Brain microvascular endothelial cell (primary cell): ENCODE measurements around the gene PACRG.
A peak's percentile ranks its signal among the peaks of the same experiment; 100 is the strongest.

Experiments
- DNase-seq: peaks from one replicate; pipeline ENCODE4 v3.0.0-alpha.2; 2020
- H3K27ac ChIP-seq: fragments of 250-450 bp; sonication (Bioruptor Pico); 2 replicates; pipeline ENCODE4 v1.5.1; 2020; ENCODE audit warnings: mild to moderate bottlenecking, moderate library complexity
- H3K27me3 ChIP-seq: fragments of 250-450 bp; sonication (Bioruptor Pico); replicated peaks from 2 replicates; pipeline ENCODE4 v1.5.1; 2020; ENCODE audit warnings: mild to moderate bottlenecking
- H3K36me3 ChIP-seq: fragments of 250-450 bp; sonication (Bioruptor Pico); replicated peaks from 2 replicates; pipeline ENCODE4 v1.5.1; 2020; ENCODE audit warnings: mild to moderate bottlenecking
- H3K4me3 ChIP-seq: 2 replicates; pipeline ENCODE4 v1.5.1; 2011; ENCODE audit warnings: low read depth, mild to moderate bottlenecking, control low read depth, low read length, moderate library complexity
- in situ Hi-C: cut with HindIII; loops from 2 replicates; pipeline ENCODE4 v1.10.0; 2017; ENCODE audit warnings: low sequenced_read_pairs, low pct_ligation_motif_present
- TF ChIP-seq, protein P1 (sequence below): IDR thresholded peaks from 2 replicates; pipeline ENCODE4 v1.5.1; 2011; ENCODE audit warnings: low read depth, mild to moderate bottlenecking, moderate library complexity, low read length, control low read depth, inconsistent platforms; ENCODE audit errors: missing control alignments

The PACRG gene

DNA sequence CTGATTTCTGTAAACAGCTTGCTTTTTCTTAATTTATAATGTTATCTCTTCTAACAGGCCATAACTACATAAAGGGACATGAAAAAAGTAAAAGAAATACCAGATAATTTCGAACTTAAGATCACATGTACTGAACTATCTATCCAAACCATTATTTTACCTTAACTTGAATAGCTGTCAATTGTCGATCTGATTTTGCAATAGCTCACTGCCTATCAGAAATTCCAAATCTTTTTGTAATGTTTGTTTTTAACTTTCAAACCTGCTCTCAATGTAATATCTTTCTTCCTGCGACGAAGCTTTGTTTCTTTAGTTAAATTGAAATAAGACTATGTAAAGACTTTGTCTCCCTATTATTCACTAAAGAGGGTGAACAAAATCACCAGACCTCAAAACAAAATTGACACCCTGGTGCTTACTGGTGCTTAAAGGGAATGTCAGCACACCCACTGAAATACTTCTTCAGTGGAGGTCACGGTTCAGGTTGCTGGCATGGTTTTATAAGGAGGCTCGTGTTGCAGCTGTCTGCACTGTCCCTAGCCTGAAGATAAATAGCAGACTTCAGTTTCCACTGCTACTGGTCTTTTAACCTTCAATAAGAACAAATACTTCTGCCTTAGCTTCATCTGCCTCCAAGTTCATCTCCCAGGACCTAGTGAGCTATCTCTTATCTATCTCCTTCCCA, 569.2 kb downstream of the PACRG start:
- H3K27me3 ChIP-seq = no peaks in the 10 kb centered on the region
- no peak for DNase-seq
- H3K27ac ChIP-seq = no peak overlapping the region
- TF ChIP-seq, protein P1, sequence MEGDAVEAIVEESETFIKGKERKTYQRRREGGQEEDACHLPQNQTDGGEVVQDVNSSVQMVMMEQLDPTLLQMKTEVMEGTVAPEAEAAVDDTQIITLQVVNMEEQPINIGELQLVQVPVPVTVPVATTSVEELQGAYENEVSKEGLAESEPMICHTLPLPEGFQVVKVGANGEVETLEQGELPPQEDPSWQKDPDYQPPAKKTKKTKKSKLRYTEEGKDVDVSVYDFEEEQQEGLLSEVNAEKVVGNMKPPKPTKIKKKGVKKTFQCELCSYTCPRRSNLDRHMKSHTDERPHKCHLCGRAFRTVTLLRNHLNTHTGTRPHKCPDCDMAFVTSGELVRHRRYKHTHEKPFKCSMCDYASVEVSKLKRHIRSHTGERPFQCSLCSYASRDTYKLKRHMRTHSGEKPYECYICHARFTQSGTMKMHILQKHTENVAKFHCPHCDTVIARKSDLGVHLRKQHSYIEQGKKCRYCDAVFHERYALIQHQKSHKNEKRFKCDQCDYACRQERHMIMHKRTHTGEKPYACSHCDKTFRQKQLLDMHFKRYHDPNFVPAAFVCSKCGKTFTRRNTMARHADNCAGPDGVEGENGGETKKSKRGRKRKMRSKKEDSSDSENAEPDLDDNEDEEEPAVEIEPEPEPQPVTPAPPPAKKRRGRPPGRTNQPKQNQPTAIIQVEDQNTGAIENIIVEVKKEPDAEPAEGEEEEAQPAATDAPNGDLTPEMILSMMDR = no peak
- H3K4me3 ChIP-seq = no peak overlapping the region
- H3K36me3 ChIP-seq = no peaks in the 10 kb centered on the region
- in situ Hi-C loops = no loop called here

DNA sequence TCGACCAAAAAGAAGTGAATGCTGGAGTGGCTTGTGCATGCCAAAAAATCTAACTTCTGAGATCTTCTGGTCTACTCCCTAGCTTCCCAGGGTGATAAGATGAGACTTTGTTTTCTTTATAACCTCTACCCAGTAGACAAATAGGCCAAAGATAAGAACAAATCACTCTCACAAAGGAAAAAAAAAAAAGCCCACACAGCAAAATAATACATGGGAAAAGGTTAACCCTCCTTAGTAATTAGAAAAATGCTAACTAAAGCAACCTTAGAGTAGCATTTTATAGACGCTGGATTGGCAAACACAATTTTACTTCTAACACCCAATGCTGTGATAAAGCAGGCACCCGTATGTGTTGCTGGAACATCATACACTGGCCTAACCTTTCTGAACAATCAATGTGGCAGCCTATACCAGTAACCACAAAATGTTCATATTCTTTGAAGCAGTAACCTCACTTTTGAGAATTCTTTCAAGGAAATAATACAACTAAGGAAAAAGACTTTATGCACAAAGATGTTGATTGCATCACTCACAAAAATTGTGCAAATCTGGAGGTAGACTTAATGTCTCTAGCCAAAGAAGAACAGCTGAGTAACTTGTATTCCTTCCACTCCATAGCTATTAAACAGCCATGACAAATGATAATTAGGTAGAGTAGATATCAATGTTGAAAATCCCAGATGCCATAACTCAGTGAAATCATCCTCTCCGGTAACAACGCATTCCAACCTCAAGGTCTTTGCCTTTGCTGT, 570.5 kb downstream of the PACRG start:
- H3K27me3 ChIP-seq = no peaks in the 10 kb centered on the region
- H3K4me3 ChIP-seq = no peak overlapping the region
- H3K27ac ChIP-seq = no peak overlapping the region
- in situ Hi-C loops = no loop called here
- DNase-seq = no peak
- H3K36me3 ChIP-seq = no peaks in the 10 kb centered on the region
- TF ChIP-seq, protein P1 = no peak

DNA sequence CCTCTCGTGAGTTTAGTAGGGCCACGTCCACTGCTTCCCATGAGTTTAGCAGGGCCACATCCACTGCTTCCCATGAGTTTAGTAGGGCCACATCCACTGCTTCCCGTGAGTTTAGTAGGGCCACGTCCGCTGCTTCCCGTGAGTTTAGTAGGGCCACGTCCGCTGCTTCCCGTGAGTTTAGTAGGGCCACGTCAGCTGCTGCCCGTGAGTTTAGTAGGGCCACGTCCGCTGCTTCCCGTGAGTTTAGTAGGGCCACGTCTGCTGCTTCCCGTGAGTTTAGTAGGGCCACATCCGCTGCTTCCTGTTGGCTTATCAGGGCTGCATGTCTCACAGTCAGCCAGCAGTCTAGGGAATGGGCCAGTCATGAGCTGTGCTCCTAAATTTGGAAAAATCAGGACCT, 573.1 kb downstream of the PACRG start:
- H3K27ac ChIP-seq = no peak overlapping the region
- H3K27me3 ChIP-seq = no peaks in the 10 kb centered on the region
- no peaks in the 10 kb centered on the region for H3K36me3 ChIP-seq
- no peak overlapping the region for H3K4me3 ChIP-seq
- in situ Hi-C loops = no loop called here
- TF ChIP-seq, protein P1 = no peak
- no peak for DNase-seq

DNA sequence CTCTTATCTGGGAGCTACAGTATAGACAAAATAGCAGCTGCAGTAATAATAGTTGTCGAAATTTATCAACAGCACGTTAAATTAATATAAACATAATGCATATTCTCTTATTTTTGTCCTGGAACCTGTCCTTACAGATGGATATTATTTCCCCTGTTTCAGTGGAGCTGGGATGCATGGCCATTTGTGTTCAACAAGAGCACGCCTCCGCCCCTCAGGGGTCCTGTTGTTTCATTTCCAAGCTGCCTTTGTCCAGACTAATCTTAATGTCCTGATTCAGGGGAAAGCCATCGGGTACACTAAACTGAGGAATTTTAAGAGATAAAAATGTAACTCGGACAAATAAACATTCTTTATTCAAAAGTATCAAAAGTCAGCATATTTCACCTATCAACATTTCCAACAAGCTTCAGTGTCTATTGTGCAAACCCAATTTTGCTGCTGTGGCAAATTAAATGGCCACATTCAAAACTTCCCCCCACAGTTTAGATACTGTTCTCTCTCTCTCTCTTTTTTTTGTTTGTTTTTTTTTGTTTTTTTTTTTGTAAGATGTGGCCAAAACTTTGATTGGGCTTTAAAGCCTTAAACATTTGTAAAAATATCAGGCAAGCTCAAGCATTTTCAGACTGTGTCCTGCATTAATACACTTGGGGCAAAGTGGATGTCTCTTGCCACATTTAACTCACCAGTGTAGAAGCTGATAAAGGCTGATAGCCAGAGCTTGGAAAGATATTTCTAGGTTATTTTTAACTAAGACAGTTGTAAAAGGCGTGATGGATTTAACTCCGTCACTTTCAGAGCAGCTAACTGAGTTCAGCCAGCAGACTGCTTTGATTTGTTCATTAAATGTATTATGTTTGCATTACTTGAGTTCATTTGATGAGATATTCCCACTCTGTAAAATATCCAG, 574.2 kb downstream of the PACRG start:
- DNase-seq = no peak
- in situ Hi-C loops = no loop called here
- H3K4me3 ChIP-seq = no peak overlapping the region
- H3K27me3 ChIP-seq = no peaks in the 10 kb centered on the region
- H3K27ac ChIP-seq = peak overlapping the region; percentile 78
- H3K36me3 ChIP-seq = no peaks in the 10 kb centered on the region
- TF ChIP-seq, protein P1 = no peak

DNA sequence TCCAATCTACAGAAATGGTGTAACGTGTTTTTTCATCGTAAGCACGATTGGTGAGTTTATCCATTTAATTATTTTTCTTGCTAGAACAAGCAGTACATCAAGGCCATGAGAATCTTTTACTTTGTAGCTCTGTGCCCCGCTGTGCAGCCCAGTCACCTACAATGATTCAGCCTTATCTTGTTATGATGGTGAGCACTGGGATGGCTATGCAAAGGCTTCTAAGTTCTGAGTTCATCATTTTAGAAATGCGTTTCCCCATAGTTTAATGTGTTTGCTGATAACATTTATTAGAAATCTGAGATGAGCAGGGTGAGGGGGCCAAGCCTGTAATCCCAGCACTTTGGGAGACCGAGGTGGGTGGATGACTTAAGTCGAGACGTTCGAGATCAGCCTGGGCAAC, 575.0 kb downstream of the PACRG start:
- H3K27me3 ChIP-seq = no peaks in the 10 kb centered on the region
- DNase-seq = peak; percentile 85
- no peak overlapping the region for H3K4me3 ChIP-seq
- in situ Hi-C loops = no loop called here
- peak overlapping the region; percentile 78 for H3K27ac ChIP-seq
- TF ChIP-seq, protein P1 = no peak
- H3K36me3 ChIP-seq = no peaks in the 10 kb centered on the region
